DMS 273 (cell line): ENCODE results near the gene KIR2DL1.
"Not testable (repeated sequence)": the region's sequence is repeated elsewhere in the genome, so short reads cannot be mapped to it uniquely, and the experiment has no call there.

Experiments
- DNase-seq: peaks from one replicate; lab custom pipeline; 2025; ENCODE audit not compliant: unreplicated experiment; lab: John Stamatoyannopoulos, UW

Gene KIR2DL1

DNA sequence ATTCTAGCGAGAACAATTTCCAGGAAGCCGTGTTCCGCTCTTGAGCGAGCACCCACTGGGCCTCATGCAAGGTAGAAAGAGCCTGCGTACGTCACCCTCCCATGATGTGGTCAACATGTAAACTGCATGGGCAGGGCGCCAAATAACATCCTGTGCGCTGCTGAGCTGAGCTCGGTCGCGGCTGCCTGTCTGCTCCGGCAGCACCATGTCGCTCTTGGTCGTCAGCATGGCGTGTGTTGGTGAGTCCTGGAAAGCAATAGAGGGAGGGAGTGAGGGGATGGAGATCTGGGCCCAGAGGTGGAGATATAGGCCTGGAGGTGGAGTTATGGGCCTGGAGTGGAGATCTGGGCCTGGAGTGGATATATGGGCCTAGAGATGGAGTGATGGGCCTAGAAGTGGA is at the start of gene KIR2DL1:
TSS of gene KIR2DL1 (plus strand) at position 148 of the 400 bp plus-strand sequence. CDS start at position 206, 58 bp downstream.
- not testable (repeated sequence) for DNase-seq

DNA sequence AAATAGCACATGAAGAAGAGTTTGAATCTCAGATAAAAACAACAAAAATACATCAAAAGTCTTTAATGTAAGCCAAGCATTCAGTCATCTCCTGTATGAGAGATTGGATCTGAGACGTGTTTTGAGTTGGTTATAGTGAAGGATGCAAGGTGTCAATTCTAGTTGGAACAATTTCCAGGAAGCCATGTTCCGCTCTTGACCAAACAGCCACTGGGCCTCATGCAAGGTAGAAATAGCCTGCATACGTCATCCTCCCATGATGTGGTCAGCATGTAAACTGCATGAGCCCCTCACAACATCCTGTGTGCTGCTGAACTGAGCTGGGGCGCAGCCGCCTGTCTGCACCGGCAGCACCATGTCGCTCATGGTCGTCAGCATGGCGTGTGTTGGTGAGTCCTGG is 45.5 kb upstream of the KIR2DL1 start, which contains the start of gene KIR3DL3:
TSS of gene KIR3DL3 (plus strand) at position 301 of the 400 bp plus-strand sequence. CDS start at position 356, 55 bp downstream.
- no peak for DNase-seq

DNA sequence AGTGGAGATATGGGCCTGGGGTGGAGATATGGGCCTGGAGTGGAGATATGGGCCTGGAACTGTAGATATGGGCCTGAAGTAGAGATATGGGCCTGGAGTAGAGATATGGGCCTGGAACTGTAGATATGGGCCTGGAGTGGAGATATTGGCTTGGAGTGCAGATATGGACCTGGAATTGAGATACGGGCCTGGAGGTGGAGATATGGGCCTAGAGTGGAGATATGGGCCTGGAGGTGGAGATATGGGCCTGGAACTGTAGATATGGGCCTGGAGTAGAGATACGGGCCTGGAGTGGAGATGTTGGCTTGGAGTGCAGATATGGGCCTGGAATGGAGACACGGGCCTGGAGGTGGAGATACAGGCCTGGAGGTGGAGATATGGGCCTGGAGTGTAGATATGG is 44.9 kb upstream of the KIR2DL1 start:
- DNase-seq, result no peak

DNA sequence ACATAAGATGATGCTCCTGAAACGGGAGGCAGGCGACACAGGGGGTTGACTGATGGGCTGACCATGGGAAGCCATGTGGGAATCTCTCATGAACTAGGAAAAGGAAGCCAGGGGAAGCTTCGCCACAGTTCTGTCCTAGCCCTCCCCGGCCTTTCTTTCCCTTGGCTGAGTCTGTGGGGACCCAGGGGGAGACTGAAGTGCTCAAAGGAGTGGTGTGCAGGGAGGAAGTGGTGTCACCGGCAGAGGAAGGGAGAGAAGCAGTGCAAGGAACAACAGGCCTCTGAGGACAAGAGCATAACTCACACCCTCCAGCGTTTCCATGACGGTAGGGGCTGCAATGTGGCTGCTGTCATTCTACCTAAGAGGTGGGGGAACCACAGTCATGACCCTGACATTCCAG is 44.3 kb upstream of the KIR2DL1 start:
- DNase-seq, result no peak

DNA sequence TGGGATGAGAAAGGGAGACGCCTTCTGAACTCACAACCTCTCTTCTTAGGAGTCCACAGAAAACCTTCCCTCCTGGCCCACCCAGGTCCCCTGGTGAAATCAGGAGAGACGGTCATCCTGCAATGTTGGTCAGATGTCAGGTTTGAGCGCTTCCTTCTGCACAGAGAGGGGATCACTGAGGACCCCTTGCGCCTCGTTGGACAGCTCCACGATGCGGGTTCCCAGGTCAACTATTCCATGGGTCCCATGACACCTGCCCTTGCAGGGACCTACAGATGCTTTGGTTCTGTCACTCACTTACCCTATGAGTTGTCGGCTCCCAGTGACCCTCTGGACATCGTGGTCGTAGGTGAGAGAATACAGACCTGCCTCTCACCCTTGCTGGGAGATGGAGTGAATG is 42.0 kb upstream of the KIR2DL1 start:
- DNase-seq, result no peak

DNA sequence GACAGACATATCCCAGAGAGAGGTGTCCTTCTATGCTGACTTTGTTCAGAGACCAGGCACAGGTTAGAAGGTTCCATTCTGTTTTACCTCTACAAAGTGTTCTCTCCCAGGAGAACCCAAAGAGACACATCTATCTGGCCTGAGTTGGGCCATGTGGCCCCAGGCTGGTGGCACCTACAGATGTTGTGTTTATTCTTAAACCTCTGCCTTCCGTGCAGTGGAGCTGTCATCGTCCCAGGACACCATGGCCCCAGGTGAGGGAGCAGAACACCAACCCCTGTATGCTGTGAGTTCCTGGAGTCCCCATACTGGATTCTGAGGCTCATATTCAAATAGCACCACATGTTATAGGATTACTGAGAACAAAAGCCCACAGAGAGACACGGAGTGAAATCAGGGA is 41.4 kb upstream of the KIR2DL1 start:
- DNase-seq, result no peak

DNA sequence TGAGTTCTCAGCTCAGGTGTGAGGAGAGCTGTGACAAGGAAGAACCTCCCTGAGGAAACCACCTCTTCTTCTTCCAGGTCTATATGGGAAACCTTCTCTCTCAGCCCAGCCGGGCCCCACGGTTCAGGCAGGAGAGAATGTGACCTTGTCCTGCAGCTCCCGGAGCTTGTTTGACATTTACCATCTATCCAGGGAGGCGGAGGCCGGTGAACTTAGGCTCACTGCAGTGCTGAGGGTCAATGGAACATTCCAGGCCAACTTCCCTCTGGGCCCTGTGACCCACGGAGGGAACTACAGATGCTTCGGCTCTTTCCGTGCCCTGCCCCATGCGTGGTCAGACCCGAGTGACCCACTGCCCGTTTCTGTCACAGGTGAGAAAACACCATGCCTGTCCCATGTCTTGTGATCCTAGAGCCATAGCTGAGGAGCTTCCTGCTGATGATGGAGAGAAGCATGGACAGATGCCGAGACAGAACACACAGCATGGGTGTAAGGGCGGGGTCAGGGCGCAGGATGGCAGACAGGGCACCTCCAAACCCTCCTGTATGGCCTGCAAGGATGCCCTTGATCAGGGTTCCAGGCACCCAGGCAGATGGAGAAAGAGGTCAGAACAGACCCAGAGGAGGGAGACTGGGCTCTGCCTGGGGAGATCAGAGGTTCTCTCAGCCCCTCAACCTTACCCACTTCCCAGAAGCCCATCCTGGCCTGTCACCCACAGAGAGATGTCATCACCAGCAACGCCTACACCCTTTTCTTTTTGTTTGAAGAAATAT is 40.0 kb upstream of the KIR2DL1 start:
- no peak for DNase-seq

DNA sequence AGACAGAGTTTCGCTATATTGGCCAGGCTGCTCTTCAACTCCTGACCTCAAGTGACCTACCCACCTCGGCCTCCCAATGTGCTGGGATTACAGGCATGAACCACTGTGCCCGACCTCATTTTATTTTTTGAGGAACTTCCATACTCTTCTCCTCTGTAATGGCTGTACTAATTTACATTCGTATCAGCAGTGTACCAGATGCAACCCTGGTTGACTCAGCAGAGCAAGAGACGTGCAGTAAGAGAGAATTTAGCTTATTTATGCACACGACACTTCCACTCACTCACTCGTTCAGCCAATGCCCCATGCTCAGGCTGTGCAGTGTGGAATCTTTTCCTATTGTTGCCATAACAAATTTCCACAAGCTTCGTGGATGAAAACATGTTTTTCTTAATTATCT is 38.4 kb upstream of the KIR2DL1 start:
- no peak for DNase-seq

DNA sequence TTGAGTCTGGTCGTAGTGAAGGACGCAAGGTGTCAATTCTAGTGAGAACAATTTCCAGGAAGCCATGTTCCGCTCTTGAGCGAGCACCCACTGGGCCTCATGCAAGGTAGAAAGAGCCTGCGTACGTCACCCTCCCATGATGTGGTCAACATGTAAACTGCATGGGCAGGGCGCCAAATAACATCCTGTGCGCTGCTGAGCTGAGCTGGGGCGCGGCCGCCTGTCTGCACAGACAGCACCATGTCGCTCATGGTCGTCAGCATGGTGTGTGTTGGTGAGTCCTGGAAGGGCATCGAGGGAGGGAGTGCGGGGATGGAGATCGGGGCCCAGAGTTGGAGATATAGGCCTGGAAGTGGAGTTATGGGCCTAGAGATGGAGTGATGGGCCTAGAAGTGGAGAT is 31.3 kb upstream of the KIR2DL1 start, which contains the start of gene KIR2DL3:
TSS of gene KIR2DL3 (plus strand) at position 208 of the 400 bp plus-strand sequence. CDS start at position 241, 33 bp downstream.
- DNase-seq, result not testable (repeated sequence)

DNA sequence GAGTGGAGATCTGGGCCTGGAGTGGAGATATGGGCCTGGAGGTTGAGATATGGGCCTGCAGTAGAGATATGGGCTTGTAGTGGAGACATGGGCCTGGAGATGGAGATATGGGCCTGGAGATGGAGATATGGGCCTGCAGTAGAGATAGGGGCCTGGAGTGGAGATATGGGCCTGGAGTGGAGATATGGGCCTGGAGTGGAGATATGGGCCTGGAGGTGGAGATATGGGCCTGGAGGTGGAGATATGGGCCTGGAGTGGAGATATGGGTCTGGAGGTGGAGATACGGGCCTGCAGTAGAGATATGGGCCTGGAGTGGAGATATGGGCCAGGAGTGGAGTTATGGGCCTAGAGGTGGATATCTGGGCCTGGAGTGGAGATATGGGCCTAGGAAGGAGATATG is 30.9 kb upstream of the KIR2DL1 start:
- no peak for DNase-seq

DNA sequence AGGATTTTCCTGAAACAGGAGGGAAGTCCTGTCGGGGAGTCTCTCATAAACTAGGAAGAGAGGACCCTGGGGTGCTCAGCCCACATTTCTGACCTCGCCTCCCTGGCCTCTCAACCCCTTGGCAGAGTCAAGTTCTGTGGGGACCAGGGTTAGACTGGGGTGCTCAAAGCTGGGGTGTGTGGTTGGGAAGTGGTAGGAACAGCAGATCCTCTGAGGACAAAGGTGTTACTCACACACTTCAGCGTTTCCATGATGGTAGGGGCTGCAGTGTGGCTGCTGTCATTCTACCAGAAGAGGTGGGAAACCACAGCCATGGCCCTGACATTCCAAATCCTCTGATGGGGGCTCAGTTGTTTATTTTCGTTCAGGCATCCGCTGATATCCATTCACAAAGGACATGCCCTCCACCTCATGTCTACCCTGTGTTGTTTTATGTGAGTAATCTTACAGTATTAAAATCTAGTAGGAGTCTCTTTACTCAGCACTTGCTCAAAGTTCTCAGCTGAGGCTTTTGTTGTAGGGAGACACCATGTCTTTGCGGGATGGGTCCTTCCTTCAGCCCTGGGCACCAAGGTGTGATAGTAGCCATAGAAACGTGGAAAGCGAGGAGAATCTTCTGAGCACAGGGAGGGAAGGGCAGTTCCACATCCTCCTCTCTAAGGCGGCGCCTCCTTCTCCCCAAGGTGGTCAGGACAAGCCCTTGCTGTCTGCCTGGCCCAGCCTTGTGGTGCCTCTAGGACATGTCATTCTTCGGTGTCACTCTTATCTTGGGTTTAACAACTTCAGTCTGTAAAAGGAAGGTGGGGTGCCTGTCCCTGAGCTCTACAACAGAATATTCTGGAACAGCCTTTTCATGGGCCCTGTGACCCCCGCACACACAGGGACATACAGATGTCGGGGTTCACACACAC is 29.8 kb upstream of the KIR2DL1 start:
- DNase-seq, result no peak

DNA sequence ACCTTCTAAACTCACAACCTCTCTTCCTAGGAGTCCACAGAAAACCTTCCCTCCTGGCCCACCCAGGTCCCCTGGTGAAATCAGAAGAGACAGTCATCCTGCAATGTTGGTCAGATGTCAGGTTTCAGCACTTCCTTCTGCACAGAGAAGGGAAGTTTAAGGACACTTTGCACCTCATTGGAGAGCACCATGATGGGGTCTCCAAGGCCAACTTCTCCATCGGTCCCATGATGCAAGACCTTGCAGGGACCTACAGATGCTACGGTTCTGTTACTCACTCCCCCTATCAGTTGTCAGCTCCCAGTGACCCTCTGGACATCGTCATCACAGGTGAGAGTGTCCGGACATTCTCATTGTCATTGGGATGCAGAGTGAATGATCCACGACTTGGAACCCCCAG is 27.6 kb upstream of the KIR2DL1 start:
- not testable (repeated sequence) for DNase-seq

DNA sequence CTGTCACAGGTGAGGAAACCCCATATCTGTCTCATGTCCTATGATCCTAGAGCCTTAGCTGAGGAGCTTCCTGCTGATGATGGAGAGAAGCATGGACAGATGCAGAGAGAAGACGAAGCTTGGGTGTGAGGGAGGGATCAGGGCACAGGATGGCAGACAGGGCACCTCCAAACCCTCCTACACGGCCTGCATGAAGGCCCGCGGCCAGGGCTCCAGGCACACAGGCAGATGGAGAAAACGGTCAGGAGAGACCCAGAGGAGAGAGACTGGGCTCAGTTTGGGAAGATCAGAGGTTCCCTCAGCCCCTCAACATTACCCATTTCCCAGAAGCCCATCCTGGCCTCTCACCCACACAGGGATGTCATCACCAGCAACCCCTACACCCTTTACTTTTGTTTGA is 25.5 kb upstream of the KIR2DL1 start:
- not testable (repeated sequence) for DNase-seq

DNA sequence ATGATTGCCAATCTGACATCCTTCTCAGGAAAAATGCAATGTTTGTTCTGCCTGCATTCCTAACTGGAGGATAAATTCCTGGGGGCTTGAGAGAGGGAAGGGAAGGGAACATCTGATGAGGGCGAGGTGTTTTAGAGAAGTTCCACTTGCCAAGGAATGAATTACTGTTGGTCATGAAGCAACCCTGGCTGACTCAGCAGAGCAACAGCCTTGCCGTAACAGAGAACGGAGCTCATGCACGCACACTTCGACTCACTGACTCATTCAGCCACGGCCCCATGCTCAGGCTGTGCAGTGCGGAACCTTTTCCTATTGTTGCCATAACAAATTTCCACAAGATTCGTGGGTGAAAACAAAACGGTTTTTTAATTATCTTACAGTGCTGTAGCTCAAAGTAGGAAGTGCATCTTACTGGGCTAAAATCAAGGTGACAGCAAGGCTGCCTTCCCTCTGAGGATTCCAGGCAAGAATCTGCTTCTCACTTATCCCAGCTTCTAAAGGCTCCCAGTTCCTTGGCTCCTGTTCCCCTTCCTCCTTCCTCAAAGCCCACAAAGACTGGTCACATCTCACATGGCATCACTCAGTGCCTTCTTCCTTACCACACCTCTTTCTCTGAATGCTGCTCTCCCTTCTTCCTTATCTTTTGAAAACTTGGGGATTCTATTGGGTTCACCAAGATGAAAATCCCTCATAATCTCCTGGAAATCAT is 21.8 kb upstream of the KIR2DL1 start:
- not testable (repeated sequence) for DNase-seq

DNA sequence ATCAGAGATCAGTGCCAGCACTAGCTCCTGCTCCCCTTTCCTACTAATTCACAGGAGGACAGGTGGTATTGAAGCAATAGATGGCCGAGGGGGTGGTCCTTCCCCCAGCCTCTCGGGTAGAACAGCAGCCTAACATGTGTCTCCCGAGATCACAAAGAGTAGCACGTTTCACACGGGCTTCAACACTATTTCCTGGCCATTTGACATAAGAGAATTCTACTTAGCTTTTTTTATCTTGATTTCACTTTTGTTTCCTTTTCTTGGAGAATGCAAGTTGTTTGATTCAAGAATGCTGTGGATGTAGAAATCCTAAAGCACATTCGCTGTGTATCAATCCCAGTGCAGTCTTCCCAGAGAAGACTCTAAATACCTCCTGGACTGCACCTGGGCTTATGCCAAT is 19.3 kb upstream of the KIR2DL1 start:
- not testable (repeated sequence) for DNase-seq

DNA sequence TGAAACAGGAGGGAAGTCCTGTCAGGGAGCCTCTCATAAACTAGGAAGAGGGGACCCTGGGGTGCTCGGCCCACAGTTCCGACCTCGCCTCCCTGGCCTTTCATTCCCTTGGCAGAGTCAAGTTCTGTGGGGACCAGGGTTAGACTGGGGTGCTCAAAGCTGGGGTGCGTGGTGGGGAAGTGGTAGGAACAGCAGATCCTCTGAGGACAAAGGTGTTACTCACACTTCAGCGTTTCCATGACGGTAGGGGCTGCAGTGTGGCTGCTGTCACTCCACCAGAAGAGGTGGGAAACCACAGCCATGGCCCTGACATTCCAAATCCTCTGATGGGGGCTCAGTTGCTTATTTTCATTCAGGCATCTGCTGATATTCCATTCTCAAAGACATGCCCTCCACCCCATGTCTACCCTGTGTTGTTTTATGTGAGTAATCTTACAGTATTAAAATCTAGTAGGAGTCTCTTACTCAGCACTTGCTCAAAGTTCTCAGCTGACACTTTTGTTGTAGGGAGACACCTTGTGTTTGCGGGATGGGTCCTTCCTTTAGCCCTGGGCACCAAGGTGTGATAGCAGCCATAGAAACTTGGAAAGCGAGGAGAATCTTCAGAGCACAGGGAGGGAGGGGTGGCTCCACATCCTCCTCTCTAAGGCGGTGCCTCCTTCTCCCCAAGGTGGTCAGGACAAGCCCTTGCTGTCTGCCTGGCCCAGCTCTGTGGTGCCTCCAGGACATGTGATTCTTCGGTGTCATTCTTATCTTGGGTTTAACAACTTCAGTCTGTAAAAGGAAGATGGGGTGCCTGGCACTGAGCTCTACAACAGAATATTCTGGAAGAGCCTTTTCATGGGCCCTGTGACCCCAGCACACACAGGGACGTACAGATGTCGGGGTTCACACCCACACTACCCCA is 13.1 kb upstream of the KIR2DL1 start:
- DNase-seq, result not testable (repeated sequence)

DNA sequence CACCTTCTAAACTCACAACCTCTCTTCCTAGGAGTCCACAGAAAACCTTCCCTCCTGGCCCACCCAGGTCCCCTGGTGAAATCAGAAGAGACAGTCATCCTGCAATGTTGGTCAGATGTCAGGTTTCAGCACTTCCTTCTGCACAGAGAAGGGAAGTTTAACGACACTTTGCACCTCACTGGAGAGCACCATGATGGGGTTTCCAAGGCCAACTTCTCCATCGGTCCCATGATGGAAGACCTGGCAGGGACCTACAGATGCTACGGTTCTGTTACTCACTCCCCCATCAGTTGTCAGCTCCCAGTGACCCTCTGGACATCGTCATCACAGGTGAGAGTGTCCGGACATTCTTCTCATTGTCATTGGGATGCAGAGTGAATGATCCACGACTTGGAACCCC is 11.0 kb upstream of the KIR2DL1 start:
- DNase-seq, result not testable (repeated sequence)

DNA sequence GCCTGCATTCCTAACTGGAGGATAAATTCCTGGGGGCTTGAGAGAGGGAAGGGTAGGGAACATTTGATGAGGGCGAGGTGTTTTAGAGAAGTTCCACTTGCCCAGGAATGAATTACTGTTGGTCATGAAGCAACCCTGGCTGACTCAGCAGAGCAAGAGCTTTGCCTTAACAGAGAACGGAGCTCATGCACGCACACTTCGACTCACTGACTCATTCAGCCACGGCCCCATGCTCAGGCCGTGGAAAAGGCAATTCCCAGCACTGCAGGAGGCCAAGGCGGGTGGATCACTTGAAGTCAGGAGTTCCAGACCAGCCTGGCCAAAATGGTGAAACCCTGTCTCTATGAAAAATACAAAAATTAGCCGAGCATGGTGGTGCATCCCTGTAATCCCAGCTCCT is 5.4 kb upstream of the KIR2DL1 start:
- DNase-seq, result not testable (repeated sequence)

DNA sequence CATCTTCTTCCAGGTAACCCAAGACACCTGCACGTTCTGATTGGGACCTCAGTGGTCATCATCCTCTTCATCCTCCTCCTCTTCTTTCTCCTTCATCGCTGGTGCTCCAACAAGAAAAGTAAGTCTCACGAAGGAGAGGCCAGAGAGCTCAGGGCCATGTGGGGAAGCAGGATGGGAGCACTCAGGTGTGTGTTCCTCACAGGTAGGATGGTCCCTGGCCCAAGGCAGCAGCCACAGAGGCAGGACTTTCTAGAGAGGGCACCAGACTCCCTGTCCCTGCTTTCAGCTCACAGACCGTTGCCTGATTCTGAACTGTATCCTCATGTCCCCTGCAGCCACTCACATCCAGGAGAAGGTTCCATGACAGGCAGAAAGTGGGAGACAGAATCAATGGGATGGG is 3.1 kb upstream of the KIR2DL1 start:
- DNase-seq, result not testable (repeated sequence)

DNA sequence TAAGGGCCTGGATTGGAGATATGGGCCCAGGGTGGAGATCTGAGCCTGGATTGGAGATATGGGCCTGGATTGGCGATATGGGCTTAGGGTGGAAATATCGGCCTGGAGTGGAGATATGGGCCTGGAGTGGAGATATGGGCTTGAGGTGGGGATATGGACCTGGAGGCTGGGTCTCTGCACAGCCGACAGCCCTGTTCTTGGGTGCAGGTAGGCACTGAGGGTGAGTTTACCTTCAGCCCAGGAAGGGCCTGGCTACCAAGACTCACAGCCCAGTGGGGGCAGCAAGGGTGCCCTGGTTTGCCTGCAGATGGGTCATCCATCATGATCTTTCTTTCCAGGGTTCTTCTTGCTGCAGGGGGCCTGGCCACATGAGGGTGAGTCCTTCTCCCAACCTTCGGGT is 918 bp downstream of the KIR2DL1 start:
- DNase-seq, result not testable (repeated sequence)
